Peyer's patch (tissue), 4 donors: ENCODE data around the gene STYXL1.

ENCODE experiments used
- POLR2A ChIP-seq, 2 donors: fragments of 450-650 bp; IDR thresholded peaks; one replicate each; pipeline ENCODE4 v1.5.1; 2017; ENCODE audit warnings: antibody characterized with exemption in 2 of 2, mild to moderate bottlenecking in 2 of 2, moderate library complexity in 2 of 2
- TF ChIP-seq, protein P1 (sequence below), 6 experiments: fragments of 450-650 bp in 4 of 6; fragments of 200-600 bp in 2 of 6; sonication (generic) in 1 of 6; IDR thresholded peaks; one replicate each; pipeline ENCODE4 v1.5.1; 2017 to 2019; ENCODE audit warnings: antibody characterized with exemption in 6 of 6, mild to moderate bottlenecking in 3 of 6, moderate library complexity in 1 of 6

DNA sequence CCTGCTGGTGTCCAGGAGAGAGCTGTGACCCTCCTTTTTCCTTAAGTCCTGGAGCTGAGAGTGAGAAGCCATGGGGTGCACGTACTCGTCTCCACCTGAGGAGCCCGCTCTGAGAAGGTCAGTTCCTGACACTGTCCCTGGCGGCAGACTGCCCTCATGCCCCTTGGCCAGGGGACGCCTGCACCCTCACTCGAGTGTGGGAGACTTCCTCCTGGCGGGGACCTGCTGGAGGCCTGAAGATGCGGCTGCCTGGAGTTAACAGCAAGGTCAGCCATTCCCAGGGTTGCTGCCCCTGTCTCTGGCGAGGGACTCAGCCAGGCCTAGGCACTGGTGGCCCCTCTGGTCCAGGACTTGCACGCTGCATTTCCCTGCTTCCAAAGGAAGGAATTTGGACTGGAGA is 79.8 kb downstream of the STYXL1 start:
- TF ChIP-seq, protein P1, sequence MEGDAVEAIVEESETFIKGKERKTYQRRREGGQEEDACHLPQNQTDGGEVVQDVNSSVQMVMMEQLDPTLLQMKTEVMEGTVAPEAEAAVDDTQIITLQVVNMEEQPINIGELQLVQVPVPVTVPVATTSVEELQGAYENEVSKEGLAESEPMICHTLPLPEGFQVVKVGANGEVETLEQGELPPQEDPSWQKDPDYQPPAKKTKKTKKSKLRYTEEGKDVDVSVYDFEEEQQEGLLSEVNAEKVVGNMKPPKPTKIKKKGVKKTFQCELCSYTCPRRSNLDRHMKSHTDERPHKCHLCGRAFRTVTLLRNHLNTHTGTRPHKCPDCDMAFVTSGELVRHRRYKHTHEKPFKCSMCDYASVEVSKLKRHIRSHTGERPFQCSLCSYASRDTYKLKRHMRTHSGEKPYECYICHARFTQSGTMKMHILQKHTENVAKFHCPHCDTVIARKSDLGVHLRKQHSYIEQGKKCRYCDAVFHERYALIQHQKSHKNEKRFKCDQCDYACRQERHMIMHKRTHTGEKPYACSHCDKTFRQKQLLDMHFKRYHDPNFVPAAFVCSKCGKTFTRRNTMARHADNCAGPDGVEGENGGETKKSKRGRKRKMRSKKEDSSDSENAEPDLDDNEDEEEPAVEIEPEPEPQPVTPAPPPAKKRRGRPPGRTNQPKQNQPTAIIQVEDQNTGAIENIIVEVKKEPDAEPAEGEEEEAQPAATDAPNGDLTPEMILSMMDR (IDR thresholded peaks at IDR 0.05) = no peak
- no peak for TF ChIP-seq POLR2A (IDR thresholded peaks at IDR 0.05)
